OCI-LY3 (cell line): ENCODE data around the gene ZNF93.
"Not testable (repeated sequence)": the region's sequence is repeated elsewhere in the genome, so short reads cannot be mapped to it uniquely, and the experiment has no call there.

Experiments
- H2AFZ ChIP-seq: fragments of 200-600, 300-600 bp; shearing (Covaris generic); 2 replicates; pipeline ENCODE4 v1.6.0; 2014; ENCODE audit warnings: antibody characterized with exemption, low read depth, low read length
- H3K27ac ChIP-seq: fragments of 200-600, 300-600 bp; sonication (generic); 2 replicates; pipeline ENCODE4 v1.5.1; 2014; ENCODE audit warnings: mild to moderate bottlenecking, low read length, moderate library complexity, mixed read lengths
- H3K27me3 ChIP-seq: fragments of 200-600, 300-600 bp; sonication (generic); 2 replicates; pipeline ENCODE4 v1.6.1; 2014; ENCODE audit warnings: low read depth, low read length, mixed read lengths
- H3K36me3 ChIP-seq: fragments of 200-600, 300-600 bp; sonication (generic); replicated peaks from 2 replicates; pipeline ENCODE3; 2014; ENCODE audit warnings: low read depth, low read length, mixed read lengths
- H3K4me1 ChIP-seq: fragments of 300-600, 200-600 bp; sonication (generic); 2 replicates; pipeline ENCODE4 v1.6.1; 2014; ENCODE audit warnings: low read length, mixed read lengths
- H3K4me2 ChIP-seq: fragments of 200-600, 300-600 bp; sonication (generic); 2 replicates; pipeline ENCODE4 v1.6.1; 2014; ENCODE audit warnings: low read length, mixed read lengths
- H3K4me3 ChIP-seq: fragments of 300-600, 200-600 bp; sonication (generic); 2 replicates; pipeline ENCODE4 v1.5.1; 2014; ENCODE audit warnings: antibody characterized with exemption, mild to moderate bottlenecking, low read length, moderate library complexity
- H3K79me2 ChIP-seq: fragments of 300-600, 200-600 bp; shearing (Covaris generic); 2 replicates; pipeline ENCODE4 v1.6.1; 2014; ENCODE audit warnings: mild to moderate bottlenecking, low read length, mixed read lengths
- H3K9ac ChIP-seq: fragments of 300-600, 200-600 bp; shearing (Covaris generic); 2 replicates; pipeline ENCODE4 v1.6.0; 2014; ENCODE audit warnings: mild to moderate bottlenecking, low read length, moderate library complexity
- H3K9me3 ChIP-seq: fragments of 200-600, 300-600 bp; shearing (Covaris generic); 2 replicates; pipeline ENCODE4 v1.6.1; 2014; ENCODE audit warnings: low read length, mixed read lengths; ENCODE audit not compliant: insufficient read depth
- H4K20me1 ChIP-seq: fragments of 200-600, 300-600 bp; sonication (generic); 2 replicates; pipeline ENCODE4 v1.6.1; 2016; ENCODE audit warnings: low read length, mixed read lengths; ENCODE audit not compliant: insufficient read depth
- CTCF ChIP-seq: fragments of 200-600, 300-600 bp; sonication (generic); IDR thresholded peaks from 2 replicates; pipeline ENCODE4 v1.5.1; 2014; ENCODE audit warnings: antibody characterized with exemption, low read length, low read depth
- EZH2phosphoT487 ChIP-seq: fragments of 200-600 bp; shearing (Covaris generic); IDR thresholded peaks from 2 replicates; pipeline ENCODE4 v1.6.1; 2018; ENCODE audit warnings: antibody characterized with exemption, mixed run types, low read depth

The ZNF93 gene

GRCh38 chr19:19873381-19873780 is 27.4 kb upstream of the ZNF93 start:
- H3K9me3 ChIP-seq, result peaks cover 48% of the 10 kb centered on the region
- no peak overlapping the region for H3K4me3 ChIP-seq
- peaks cover 79% of the 10 kb centered on the region for H3K36me3 ChIP-seq
- H3K27me3 ChIP-seq, result no peaks in the 10 kb centered on the region
- H3K4me2 ChIP-seq, result no peak overlapping the region
- H3K27ac ChIP-seq, result no peak overlapping the region
- no peak overlapping the region for H3K9ac ChIP-seq
- H4K20me1 ChIP-seq, result no peaks in the 10 kb centered on the region
- H3K4me1 ChIP-seq, result peaks cover 2% of the 10 kb centered on the region; the same call in 1 of the 2 replicates
- peaks cover 82% of the 10 kb centered on the region for H3K79me2 ChIP-seq
- no peak overlapping the region for H2AFZ ChIP-seq
- TF ChIP-seq EZH2phosphoT487 (no peak), CTCF (no peak)

- Histone ChIP-seq H2AFZ (no peak overlapping the region), H3K4me2 (no peak overlapping the region), H3K36me3 (peaks cover 80% of the 10 kb centered on the region), H3K4me1 (peaks cover 2% of the 10 kb centered on the region; the same call in 1 of the 2 replicates), H3K27ac (no peak overlapping the region), H3K79me2 (peaks cover 41% of the 10 kb centered on the region), H3K9ac (no peak overlapping the region), H3K9me3 (peaks cover 24% of the 10 kb centered on the region), H4K20me1 (no peaks in the 10 kb centered on the region), H3K27me3 (no peaks in the 10 kb centered on the region), H3K4me3 (no peak overlapping the region)
- no peak for TF ChIP-seq CTCF
- no peak for TF ChIP-seq EZH2phosphoT487
These were observed 23.0 kb upstream of the ZNF93 start for GRCh38 chr19:19877724-19878123.

GRCh38 chr19:19884583-19884982 is 16.2 kb upstream of the ZNF93 start:
- Histone ChIP-seq H3K79me2 (no peaks in the 10 kb centered on the region; the same call in 1 of the 2 replicates), H3K4me2 (no peak overlapping the region), H3K27me3 (no peaks in the 10 kb centered on the region), H3K9me3 (peaks cover 26% of the 10 kb centered on the region), H3K9ac (no peak overlapping the region), H2AFZ (no peak overlapping the region), H3K4me1 (peaks cover 4% of the 10 kb centered on the region; the same call in 1 of the 2 replicates), H3K27ac (no peak overlapping the region), H3K4me3 (no peak overlapping the region), H4K20me1 (no peaks in the 10 kb centered on the region), H3K36me3 (peaks cover 83% of the 10 kb centered on the region)
- TF ChIP-seq CTCF, result no peak
- TF ChIP-seq EZH2phosphoT487, result no peak

GRCh38 chr19:19892055-19892941 is 8.4 kb upstream of the ZNF93 start:
- not testable (repeated sequence) for H3K4me1 ChIP-seq, H3K79me2 ChIP-seq, H3K27me3 ChIP-seq, H3K27ac ChIP-seq, H3K4me3 ChIP-seq, H2AFZ ChIP-seq, H3K4me2 ChIP-seq, H4K20me1 ChIP-seq, H3K9ac ChIP-seq
- Histone ChIP-seq H3K36me3 (peaks cover 68% of the 10 kb centered on the region), H3K9me3 (peaks cover 47% of the 10 kb centered on the region)
